Measurements from ENCODE around the gene PFDN6. TPM values are rescaled to one million over a fixed set of nuclear protein-coding genes. Genes with fewer than 3 reads are reported as not detected.

The PFDN6 gene
- total and polyA plus RNA-seq, 7 donors, result 57.2 to 296 (median 87.6) TPM

DNA sequence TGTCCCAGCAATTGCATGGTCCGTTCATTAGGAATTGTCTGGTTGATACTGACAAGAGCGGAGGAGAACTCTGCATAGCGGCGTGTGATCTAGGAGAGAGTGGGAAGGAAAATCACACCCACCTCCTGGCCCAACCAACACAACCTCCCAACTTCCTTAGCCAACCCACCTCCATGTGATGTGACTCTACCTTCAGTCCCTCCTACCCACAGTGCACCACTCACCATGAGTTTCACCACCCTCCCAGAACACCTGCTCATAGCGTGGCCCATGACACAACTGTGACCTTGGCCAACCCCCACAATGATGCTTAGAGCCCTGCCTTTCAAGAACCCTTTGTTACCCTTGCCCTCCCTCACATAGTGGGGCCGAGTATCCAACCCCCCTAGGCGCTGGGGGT lies 25.4 kb upstream of the PFDN6 start:
- no peaks in the 10 kb centered on the region for H3K9me3 ChIP-seq
- H3K36me3 ChIP-seq (ENCODE audit: insufficient read depth in 1 of 2, low read depth in 1 of 2), result peaks cover 14 to 99% of the 10 kb centered on the region in 2 donors
- TF ChIP-seq, protein P1, sequence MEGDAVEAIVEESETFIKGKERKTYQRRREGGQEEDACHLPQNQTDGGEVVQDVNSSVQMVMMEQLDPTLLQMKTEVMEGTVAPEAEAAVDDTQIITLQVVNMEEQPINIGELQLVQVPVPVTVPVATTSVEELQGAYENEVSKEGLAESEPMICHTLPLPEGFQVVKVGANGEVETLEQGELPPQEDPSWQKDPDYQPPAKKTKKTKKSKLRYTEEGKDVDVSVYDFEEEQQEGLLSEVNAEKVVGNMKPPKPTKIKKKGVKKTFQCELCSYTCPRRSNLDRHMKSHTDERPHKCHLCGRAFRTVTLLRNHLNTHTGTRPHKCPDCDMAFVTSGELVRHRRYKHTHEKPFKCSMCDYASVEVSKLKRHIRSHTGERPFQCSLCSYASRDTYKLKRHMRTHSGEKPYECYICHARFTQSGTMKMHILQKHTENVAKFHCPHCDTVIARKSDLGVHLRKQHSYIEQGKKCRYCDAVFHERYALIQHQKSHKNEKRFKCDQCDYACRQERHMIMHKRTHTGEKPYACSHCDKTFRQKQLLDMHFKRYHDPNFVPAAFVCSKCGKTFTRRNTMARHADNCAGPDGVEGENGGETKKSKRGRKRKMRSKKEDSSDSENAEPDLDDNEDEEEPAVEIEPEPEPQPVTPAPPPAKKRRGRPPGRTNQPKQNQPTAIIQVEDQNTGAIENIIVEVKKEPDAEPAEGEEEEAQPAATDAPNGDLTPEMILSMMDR (IDR thresholded peaks at IDR 0.05), result no peak
- no peaks in the 10 kb centered on the region for H3K4me1 ChIP-seq
- intact Hi-C loops (cut with DNase I), result no loop called here
- 78 to 83% (median 83%) methylated on average over 7 of the region's 7 CpGs for WGBS, 3 donors
- DNase-seq, result no peak
- H3K27ac ChIP-seq, result no peak overlapping the region
- H3K4me3 ChIP-seq, result no peak overlapping the region
- ATAC-seq, result peak in 3 of 4 donors; percentile 14 to 31 (median 15)
- H3K27me3 ChIP-seq (ENCODE audit: insufficient read depth in 3 of 3, low read length in 2 of 3), result no peaks in the 10 kb centered on the region

DNA sequence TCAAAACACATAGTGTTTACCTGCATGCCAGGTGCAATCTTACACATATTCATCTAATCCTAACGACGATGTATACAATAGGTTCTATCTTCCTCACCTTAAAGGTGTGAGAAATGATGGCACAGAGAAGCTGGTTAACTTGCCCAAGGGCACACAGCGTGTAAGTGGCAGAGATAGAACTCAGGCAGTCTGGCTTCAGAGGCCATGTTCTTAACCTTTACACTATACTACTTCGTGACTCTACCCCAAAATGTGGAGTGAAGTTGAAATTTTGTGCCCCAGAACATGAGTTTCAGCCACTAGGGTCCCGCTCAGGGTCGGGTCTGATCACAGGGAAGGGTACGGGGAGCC lies 18.3 kb upstream of the PFDN6 start:
- TF ChIP-seq, protein P1 (IDR thresholded peaks at IDR 0.05), result no peak
- intact Hi-C loops (cut with DNase I), result loop anchor here in 1 of 2 donors (10.0 kb wide), 1 partner anchor 134 kb away; no protein-coding TSS in a partner anchor
- no peaks in the 10 kb centered on the region for H3K9me3 ChIP-seq
- 0 to 1% (median 1%) methylated on average over 7 of the region's 7 CpGs for WGBS, 3 donors
- H3K4me3 ChIP-seq, result peak overlapping the region; percentile 81
- H3K4me1 ChIP-seq, result peaks cover 45% of the 10 kb centered on the region
- H3K36me3 ChIP-seq (ENCODE audit: insufficient read depth in 1 of 2, low read depth in 1 of 2), result peaks cover 2 to 71% of the 10 kb centered on the region in 2 donors
- no peaks in the 10 kb centered on the region for H3K27me3 ChIP-seq (ENCODE audit: insufficient read depth in 3 of 3, low read length in 2 of 3)
- peak; percentile 27 to 64 (median 36) for ATAC-seq
- no peak for DNase-seq
- H3K27ac ChIP-seq, result peak overlapping the region; percentile 97

DNA sequence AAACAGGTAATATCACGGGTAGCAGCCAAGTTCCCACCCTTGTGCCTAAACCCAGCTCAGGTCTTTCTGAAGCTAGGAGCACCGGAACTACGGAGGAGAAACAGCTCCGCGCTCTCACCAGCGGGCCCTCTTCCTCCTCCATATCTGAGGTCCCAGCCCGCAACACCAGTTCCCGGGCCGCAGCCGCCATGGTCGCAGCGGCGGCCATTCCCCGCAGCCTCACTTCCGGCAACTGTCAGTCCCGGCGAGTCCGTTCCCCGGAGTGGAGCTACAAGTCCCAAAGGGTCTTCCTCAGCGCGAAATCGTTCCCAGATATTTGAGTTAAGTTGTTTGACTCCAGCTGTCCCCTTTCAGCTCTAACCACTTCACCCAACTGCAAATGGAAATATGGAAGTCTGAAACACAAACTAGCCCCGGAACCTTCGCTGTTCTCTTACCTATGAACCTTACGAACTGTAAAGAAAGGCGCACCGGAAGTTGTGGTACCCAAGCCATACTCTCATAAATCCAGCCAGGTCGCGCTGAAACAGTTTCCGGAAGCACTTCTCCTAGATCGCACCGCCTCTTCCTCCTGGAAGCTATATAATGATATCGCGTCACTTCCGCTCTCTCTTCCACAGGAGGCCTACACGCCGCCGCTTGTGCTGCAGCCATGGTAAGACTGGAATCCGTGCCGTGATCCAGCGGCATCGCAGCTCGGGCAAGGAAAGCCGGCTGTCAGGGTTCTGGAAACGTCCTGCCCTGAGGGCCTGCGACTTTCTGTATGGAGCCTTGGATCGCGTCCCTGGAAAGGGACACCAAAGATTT lies 17.7 kb upstream of the PFDN6 start, which contains the start of the genes RPS18 and VPS52:
TSS of gene RPS18 (plus strand) at position 608 of the 807 bp plus-strand sequence. CDS start at position 653, 45 bp downstream.
TSS of gene VPS52 (minus strand) at position 409 of the 807 bp plus-strand sequence. CDS start at position 208, 201 bp downstream.
- intact Hi-C loops (cut with DNase I), result loop anchor here in 1 of 2 donors (2.0 to 10.0 kb wide), 2 partner anchors 17 to 133 kb away; partner anchors contain the start of genes PFDN6 and WDR46
- Histone ChIP-seq H3K9me3 (no peaks in the 10 kb centered on the region), H3K4me1 (peaks cover 50% of the 10 kb centered on the region), H3K4me3 (peak within 1 kb of the TSS; percentile 81), H3K27me3 (ENCODE audit: insufficient read depth in 3 of 3, low read length in 2 of 3) (no peaks in the 10 kb centered on the region), H3K36me3 (ENCODE audit: insufficient read depth in 1 of 2, low read depth in 1 of 2) (peaks cover 6 to 71% of the 10 kb centered on the region in 2 donors), H3K27ac (peak within 1 kb of the TSS; percentile 97)
- ATAC-seq (peak; percentile 94 to 97 (median 96)), DNase-seq (peak; percentile 89 to 94)
- 0 to 1% (median 1%) methylated on average over 48 of the region's 48 CpGs for WGBS, 3 donors
- TF ChIP-seq, protein P1 (IDR thresholded peaks at IDR 0.05), result no peak

DNA sequence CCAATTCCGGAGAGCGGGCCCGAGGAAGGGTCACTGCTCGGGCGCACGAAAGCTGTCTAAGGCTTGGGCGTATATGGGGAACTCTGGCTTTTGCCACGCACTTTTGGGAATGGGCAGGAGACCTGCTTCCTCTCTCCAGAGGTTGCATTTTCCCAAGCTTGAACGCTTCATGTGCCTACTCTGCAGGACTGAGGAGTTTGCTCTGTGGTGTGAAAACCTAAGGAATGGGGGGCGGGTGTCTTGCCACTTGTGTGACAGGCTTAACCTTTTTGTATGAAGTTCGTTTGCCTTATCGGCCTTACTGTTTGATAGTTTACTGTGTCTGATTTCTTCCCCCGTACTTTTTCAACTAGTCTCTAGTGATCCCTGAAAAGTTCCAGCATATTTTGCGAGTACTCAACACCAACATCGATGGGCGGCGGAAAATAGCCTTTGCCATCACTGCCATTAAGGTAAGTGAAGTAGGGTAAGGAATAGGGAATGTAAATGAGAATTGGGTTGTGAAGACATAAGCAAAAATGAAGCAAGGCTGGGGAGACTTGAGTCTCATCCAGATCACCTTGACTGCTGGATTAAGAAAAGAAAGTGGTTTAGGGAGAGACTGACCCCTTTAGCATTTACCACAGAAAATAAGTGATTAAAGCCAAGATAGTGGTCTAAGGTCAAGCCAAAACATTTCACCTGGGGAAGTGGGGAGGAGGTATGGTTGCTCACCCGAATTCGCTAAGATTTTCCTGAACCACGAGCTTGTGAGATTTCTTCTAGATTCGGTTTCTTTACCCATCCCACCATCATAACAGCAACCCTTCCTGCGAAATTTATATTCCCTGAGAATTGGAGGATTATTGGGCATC lies 16.9 kb upstream of the PFDN6 start:
- H3K9me3 ChIP-seq, result no peaks in the 10 kb centered on the region
- peaks cover 6 to 62% of the 10 kb centered on the region in 2 donors for H3K36me3 ChIP-seq (ENCODE audit: insufficient read depth in 1 of 2, low read depth in 1 of 2)
- intact Hi-C loops (cut with DNase I), result loop anchor here in 1 of 2 donors (2.0 to 10.0 kb wide), 2 partner anchors 16 to 132 kb away; partner anchors contain the start of genes PFDN6 and WDR46
- WGBS, 3 donors, result 9 to 11% (median 10%) methylated on average over 22 of the region's 22 CpGs
- peak overlapping the region; percentile 81 for H3K4me3 ChIP-seq
- peak overlapping the region; percentile 97 for H3K27ac ChIP-seq
- peaks cover 50% of the 10 kb centered on the region for H3K4me1 ChIP-seq
- ATAC-seq (peak; percentile 16 to 40 (median 30)), DNase-seq (no peak)
- TF ChIP-seq, protein P1 (IDR thresholded peaks at IDR 0.05), result no peak
- no peaks in the 10 kb centered on the region for H3K27me3 ChIP-seq (ENCODE audit: insufficient read depth in 3 of 3, low read length in 2 of 3)

Data from psoas muscle (tissue), 8 donors.